K562 (cell line): ENCODE data around the gene UQCR11. TPM values are rescaled to one million over a fixed set of nuclear protein-coding genes. Genes with fewer than 3 reads are reported as not detected.
A peak's percentile ranks its signal among the peaks of the same experiment; 100 is the strongest.

Experiments used
- CREB3L1 ChIP-seq: fragments of 450-650 bp; IDR thresholded peaks from 2 replicates; pipeline ENCODE4 v1.6.1; 2014; ENCODE audit warnings: low read depth, mild to moderate bottlenecking, moderate library complexity, borderline replicate concordance
- E2F4 ChIP-seq: sonication (generic); formaldehyde crosslinking; IDR thresholded peaks from 2 replicates; pipeline ENCODE4 v1.8.0; 2022; ENCODE audit warnings: mild to moderate bottlenecking, low read depth, missing genetic modification reagents
- HINFP ChIP-seq: fragments of 450-650 bp; conservative IDR thresholded peaks from 2 replicates; pipeline ENCODE4 v1.6.1; 2016; ENCODE audit warnings: missing genetic modification characterization, low read depth, mild to moderate bottlenecking, control low read depth, missing compliant biosample characterization
- HNRNPK ChIP-seq: fragments of 200-400 bp; formaldehyde crosslinking; IDR thresholded peaks from one replicate; pipeline ENCODE4 v1.6.1; 2018; ENCODE audit warnings: mild to moderate bottlenecking, low read depth, low read length; ENCODE audit not compliant: poor library complexity, severe bottlenecking
- NUFIP1 ChIP-seq: fragments of 450-650 bp; IDR thresholded peaks from 2 replicates; pipeline ENCODE4 v1.6.1; 2018; ENCODE audit not compliant: partially characterized antibody
- PBX2 ChIP-seq, 2 experiments: IDR thresholded peaks in 1 of 2; conservative IDR thresholded peaks in 1 of 2; 2 replicates each; pipeline ENCODE4 v1.6.1; 2016; ENCODE audit warnings: low read depth in 2 of 2, mild to moderate bottlenecking in 1 of 2, missing compliant biosample characterization in 1 of 2, missing genetic modification characterization in 1 of 2, moderate library complexity in 1 of 2
- ZBTB33 ChIP-seq: sonication (generic); formaldehyde crosslinking; IDR thresholded peaks from 2 replicates; pipeline ENCODE4 v1.8.1; 2023; ENCODE audit warnings: mild to moderate bottlenecking, missing genetic modification reagents
- ZBTB5 ChIP-seq: fragments of 450-650 bp; IDR thresholded peaks from 2 replicates; pipeline ENCODE4 v1.6.1; 2017; ENCODE audit warnings: antibody characterized with exemption
- ZNF384 ChIP-seq: IDR thresholded peaks from 2 replicates; pipeline ENCODE4 v1.6.1; 2012; ENCODE audit warnings: low read depth, low read length, improper control_type of control experiment
- ZNF449 ChIP-seq: fragments of 250-450 bp; sonication (Bioruptor Pico); IDR thresholded peaks from 2 replicates; pipeline ENCODE4 v1.8.0; 2022; ENCODE audit warnings: moderate library complexity, mild to moderate bottlenecking, inconsistent platforms
- ZNF785 ChIP-seq: fragments of 250-450 bp; sonication (Bioruptor Pico); IDR thresholded peaks from 2 replicates; pipeline ENCODE4 v1.4.0; 2020; ENCODE audit warnings: mild to moderate bottlenecking
- polyA plus RNA-seq, 8 experiments: library from polyadenylated mRNA; depleted of rRNA in 4 of 8; stranded (reverse) in 5 of 8; unstranded in 3 of 8; fragments of >200 nt; fragmentation: Nextera tagmentation in 2 of 8; fragmentation: Illumina TruSeq in 1 of 8; extraction: Ambion mirVana in 2 of 8; extraction: Trizol in 1 of 8; gene quantifications; 2 replicates each; pipeline versions ENCODE4 v1.2.1 to v1.2.3, GENCODE V29; 2011 to 2014; ENCODE audit warnings: inconsistent platforms in 1 of 8, missing spikeins in 1 of 8
- total RNA-seq, 7 experiments: library from RNA; depleted of rRNA in 6 of 7; stranded (reverse); fragments of >200 nt in 6 of 7; fragmentation: Illumina TruSeq in 2 of 7; extraction: Trizol in 2 of 7; gene quantifications; 2 replicates each; pipeline versions ENCODE4 v1.2.1 to v1.2.3, GENCODE V29; 2011 to 2021; ENCODE audit warnings: low replicate concordance in 1 of 7

UQCR11 gene
- total and polyA plus RNA-seq, 9 of the 15 experiments (the other 6 are each of a cell fraction or from before 2014, with no cell fraction given), result 57.6 to 394 (median 259) TPM

GRCh38 chr19:1605236-1606137 is at the start of gene UQCR11 (continued):
- TF ChIP-seq ZNF449 (CRISPR knock-in tag), result no peak
- TF ChIP-seq NUFIP1, result no peak
- TF ChIP-seq ZBTB33 (CRISPR knock-in tag), result peak; percentile 85
- no peak for TF ChIP-seq ZBTB5
- no peak for TF ChIP-seq HNRNPK
- peak; percentile 96 for TF ChIP-seq ZNF384
- no peak for TF ChIP-seq HINFP (tag)
- no peak for TF ChIP-seq ZNF785 (CRISPR knock-in tag)
- TF ChIP-seq E2F4 (CRISPR knock-in tag), result no peak
- TF ChIP-seq CREB3L1, result no peak
- TF ChIP-seq PBX2 (CRISPR knock-in tag; IDR thresholded peaks at IDR 0.05; ENCODE audit: low read depth), result no peak
- peak; percentile 69 for TF ChIP-seq PBX2 (tag; conservative IDR thresholded peaks at IDR 0.05; ENCODE audit: low read depth)
